ENCODE measurements around the gene NEDD9.

NEDD9 gene

GRCh38 chr6:11272491-11273192 is 40.2 kb upstream of the NEDD9 start:
- H3K36me3 ChIP-seq: no peaks in the 10 kb centered on the region
- H3K4me3 ChIP-seq (ENCODE audit: low read depth, low read length): no peak overlapping the region
- no peaks in the 10 kb centered on the region for H3K27me3 ChIP-seq (ENCODE audit: insufficient read depth, low read depth, severe bottlenecking)
- H3K27ac ChIP-seq: no peak overlapping the region
- DNase-seq: no peak
- H3K9me3 ChIP-seq (ENCODE audit: severe bottlenecking): no peaks in the 10 kb centered on the region
- TF ChIP-seq CTCF (IDR thresholded peaks at IDR 0.05; ENCODE audit: low read depth, low read length): no peak

- H3K36me3 ChIP-seq: no peaks in the 10 kb centered on the region
- no peak for DNase-seq
- no peak overlapping the region for H3K27ac ChIP-seq
- H3K4me3 ChIP-seq (ENCODE audit: low read depth, low read length): no peak overlapping the region
- no peak for TF ChIP-seq CTCF (IDR thresholded peaks at IDR 0.05; ENCODE audit: low read depth, low read length)
- H3K9me3 ChIP-seq (ENCODE audit: severe bottlenecking): no peaks in the 10 kb centered on the region
- H3K27me3 ChIP-seq (ENCODE audit: insufficient read depth, low read depth, severe bottlenecking): no peaks in the 10 kb centered on the region
Measured at GRCh38 chr6:11271228-11272020, 39.0 kb upstream of the NEDD9 start.

- no peak for TF ChIP-seq CTCF (IDR thresholded peaks at IDR 0.05; ENCODE audit: low read depth, low read length)
- no peaks in the 10 kb centered on the region for H3K27me3 ChIP-seq (ENCODE audit: insufficient read depth, low read depth, severe bottlenecking)
- H3K36me3 ChIP-seq: no peaks in the 10 kb centered on the region
- H3K27ac ChIP-seq: no peak overlapping the region
- no peak overlapping the region for H3K4me3 ChIP-seq (ENCODE audit: low read depth, low read length)
- no peak for DNase-seq
- no peaks in the 10 kb centered on the region for H3K9me3 ChIP-seq (ENCODE audit: severe bottlenecking)
Measured at GRCh38 chr6:11270030-11271027, 37.9 kb upstream of the NEDD9 start.

GRCh38 chr6:11268978-11269377 is 36.5 kb upstream of the NEDD9 start:
- Histone ChIP-seq H3K36me3 (no peaks in the 10 kb centered on the region), H3K27ac (no peak overlapping the region), H3K4me3 (ENCODE audit: low read depth, low read length) (no peak overlapping the region), H3K9me3 (ENCODE audit: severe bottlenecking) (no peaks in the 10 kb centered on the region), H3K27me3 (ENCODE audit: insufficient read depth, low read depth, severe bottlenecking) (no peaks in the 10 kb centered on the region)
- no peak for DNase-seq
- no peak for TF ChIP-seq CTCF (IDR thresholded peaks at IDR 0.05; ENCODE audit: low read depth, low read length)

GRCh38 chr6:11266926-11267325 is 34.5 kb upstream of the NEDD9 start:
- no peak for DNase-seq
- Histone ChIP-seq H3K36me3 (no peaks in the 10 kb centered on the region), H3K27me3 (ENCODE audit: insufficient read depth, low read depth, severe bottlenecking) (no peaks in the 10 kb centered on the region), H3K27ac (no peak overlapping the region), H3K4me3 (ENCODE audit: low read depth, low read length) (no peak overlapping the region), H3K9me3 (ENCODE audit: severe bottlenecking) (no peaks in the 10 kb centered on the region)
- no peak for TF ChIP-seq CTCF (IDR thresholded peaks at IDR 0.05; ENCODE audit: low read depth, low read length)

Measured in WERI-Rb-1 (cell line).